Hippocampal formation (tissue), 2 donors: ENCODE data around the gene KXD1.

Source experiments
- DNase-seq, 2 donors: peaks; one replicate each; lab custom pipeline; 2025; lab: John Stamatoyannopoulos, UW

KXD1 gene

DNA sequence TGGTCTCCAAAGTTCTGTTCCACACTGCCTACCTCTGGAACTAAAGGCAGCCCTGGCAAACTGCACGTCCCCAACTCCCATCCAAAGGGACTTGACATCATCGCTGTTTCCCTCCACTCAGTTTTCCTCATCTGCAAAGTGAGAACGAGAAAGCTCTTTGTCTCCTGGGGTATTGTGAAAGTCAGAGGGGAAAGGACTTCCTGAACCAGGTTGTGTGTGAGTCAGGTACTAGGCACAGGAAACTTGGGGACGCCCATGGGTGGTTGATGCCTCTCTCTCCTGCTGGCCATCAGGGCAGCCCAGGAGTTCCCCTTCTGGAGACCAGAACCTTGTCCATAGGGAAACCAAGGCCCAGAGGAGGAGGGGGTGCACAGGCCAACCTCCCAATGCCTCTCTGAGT is 44.2 kb downstream of the KXD1 start:
- DNase-seq: no peak

DNA sequence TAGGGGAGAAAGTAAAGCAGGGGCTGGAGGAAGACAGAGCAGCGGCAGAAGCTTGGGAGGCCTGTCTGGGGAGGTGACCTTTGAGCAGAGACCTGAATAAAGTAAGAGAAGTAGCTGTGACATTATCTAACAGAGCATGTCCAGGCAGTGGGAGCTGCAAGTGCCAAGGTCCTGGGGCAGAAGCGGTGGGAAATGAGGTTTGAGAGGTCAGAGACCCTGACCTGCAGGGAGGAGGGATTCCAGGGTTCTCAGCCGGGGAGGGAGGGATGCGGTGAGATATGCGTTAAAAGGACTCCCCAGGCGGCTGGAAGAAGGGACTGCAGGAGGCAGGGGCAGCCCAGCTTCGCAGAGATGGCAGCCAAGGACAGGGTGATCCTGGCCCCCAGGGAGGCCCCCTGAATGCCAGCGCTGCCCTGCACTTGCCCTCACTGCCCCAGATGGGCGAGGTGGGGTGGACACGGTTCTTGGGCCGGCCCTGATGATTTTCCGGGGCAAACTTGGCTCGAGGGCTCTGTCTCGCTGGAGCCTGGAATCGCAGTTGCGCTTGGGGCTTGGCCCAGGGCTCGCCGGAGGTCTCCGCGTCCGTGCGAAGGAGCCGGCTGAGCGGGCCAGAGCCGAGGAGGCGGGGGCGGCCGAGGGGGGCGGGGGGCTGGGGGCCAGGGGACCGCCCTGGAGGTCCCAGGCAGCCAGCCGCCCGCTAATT is 45.7 kb downstream of the KXD1 start:
- no peak for DNase-seq

DNA sequence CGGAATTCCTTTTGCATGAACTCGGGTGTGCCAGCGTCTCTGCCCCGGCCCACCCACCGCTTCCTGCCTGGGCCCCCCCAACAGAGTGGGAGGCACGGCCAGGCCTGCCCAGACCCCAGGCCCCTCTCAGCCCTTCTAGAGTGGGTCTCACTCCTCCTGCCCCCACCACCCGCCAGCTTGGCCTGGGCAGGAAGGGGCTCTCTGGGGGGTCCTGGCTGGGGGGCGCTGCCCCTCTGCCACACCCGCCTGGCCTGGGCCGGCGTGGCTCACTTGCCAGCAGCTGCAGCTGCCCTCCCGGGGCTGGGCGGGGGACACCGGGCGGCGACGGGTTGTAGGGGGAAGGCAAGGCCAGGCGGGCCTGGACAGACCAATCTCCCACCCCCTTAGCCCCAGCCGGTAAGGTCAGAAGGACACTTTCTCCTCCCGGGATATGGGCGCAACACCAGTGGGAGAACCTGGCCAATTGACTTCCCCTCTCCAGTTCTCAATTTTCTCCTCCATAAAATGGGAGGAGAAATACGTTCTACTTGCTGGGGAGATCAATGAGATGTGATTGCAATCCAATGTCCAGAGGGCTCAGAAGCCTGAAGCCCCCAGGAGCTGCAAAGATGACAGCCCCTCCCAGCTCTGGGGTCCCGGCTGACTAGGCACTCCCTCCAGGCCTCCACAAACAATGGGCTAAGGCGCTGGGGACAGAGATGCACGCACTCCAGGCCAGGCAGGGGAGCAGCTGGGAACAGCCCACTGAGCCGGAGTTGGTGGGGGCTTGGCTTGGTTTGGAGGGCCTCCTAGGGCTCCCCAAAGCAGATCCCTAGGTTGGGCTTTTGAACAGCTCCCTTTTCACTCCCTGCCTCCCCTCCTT is 46.5 kb downstream of the KXD1 start:
- DNase-seq: no peak

DNA sequence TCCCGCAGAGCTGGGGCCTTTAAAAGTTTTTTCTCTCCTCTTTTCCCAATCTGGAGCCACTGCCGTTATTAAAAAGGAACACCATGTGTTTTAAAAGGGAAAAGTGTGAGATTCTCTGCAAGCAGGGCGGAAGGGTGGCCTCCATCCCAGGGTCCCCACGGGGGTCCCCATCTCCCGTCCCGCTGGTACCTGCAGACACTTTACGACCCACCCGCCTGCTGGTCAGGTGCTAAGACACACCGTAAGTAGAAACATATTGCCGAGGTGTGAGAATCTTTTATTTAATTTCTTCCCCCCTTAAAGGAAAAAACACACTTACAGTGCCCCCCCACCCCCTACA is 47.1 kb downstream of the KXD1 start:
- no peak for DNase-seq

DNA sequence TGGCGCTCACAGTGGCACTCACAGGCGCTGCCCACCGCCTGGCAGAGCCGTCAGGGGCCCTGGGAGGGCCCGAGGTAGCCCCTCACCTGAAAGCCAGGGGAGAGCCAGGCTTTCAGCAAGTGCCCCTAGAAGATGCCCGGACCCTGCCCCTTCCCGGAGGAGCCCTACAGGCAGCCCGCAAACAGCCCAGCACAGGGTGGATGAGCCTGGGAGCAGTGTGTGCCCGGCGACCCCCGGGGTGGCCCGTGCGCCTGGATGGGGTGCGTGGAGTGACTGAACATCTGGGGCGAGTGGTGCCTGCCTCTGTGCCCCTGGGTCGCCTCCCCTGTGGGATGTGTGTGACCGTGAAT is 47.5 kb downstream of the KXD1 start:
- no peak for DNase-seq

DNA sequence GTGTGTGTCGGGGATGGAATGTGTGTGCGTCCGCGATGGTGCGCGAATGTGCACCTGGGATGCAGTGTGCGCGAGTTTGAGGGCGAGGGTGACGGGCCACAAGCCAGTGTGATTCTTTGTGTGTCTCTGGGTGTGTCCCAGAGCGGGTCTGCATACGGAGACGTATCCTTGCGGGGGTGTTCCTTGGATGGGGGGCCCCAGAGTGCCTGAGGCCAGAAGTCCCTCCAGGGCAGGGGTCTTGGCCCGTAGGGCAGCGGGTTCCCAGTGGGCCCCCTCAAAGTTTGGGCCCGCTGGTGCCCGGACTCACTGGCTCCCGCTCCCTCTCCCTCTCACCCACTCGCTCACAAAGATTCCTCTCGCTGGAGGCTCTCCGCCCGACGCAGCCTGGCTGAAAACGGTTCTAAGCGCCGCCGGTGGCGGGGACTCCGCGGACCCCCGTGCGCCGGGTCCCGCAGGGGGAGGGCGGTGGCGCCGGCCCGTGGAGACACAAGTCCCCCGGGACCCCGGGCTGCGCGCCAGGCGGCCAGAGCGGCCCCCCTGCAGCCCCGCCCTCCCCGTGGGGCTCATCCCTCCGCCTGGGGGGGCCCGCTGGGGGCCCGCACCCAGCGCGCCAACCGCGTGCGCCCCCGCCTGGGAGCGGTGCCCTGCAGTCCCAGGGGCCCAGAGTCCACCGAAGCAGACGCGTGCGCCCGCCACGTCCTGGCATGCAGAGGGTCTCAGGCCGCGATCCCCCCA is 48.0 kb downstream of the KXD1 start:
- no peak for DNase-seq

DNA sequence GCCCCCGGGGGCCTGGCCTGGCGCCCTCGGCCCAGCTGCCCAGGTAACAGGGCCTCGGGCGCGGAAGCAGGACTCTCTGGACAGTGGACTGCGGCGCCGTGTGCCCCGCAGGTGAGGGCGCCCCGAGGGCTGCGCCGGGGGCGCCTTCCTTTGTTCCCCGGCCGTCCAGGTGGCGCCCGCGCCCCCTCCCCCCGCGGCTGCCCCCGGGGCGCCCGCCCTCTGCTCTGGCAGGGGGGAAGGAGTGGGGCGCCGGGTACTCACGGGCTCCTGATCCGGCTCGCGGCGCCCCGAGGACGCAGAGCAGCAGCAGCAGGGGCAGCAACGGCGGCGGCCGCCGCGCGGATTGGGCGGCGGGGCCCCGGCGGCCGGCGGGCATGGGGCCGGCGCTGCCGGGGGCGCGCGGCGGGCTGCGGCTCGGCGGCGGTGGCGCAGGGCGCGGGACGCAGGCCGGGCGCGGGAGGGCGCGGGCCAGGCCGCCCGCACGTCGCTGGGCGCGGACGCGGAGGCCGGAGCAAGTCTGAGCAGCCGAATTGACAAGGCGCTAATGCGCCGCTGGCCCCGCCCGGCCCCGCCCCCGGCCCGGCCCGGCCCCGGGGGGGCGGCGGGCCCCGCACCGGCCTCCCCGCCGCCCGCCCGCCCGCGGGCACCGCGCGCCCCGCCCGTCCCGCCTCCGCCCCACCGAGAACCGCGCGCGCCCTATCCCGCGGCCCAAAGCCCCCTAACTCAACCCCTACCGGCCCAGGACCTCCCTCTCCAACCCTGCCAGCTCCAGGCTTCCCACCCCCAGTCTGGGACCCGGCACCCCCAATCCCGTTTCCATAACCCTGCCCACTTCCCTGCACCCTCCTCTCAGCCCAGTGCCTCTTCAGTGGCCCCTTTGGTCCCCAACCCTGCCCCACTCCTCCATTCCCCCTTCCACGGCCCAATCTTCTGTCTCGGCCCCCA is 48.9 kb downstream of the KXD1 start, which contains the start of gene CRLF1:
TSS of gene CRLF1 (minus strand) at position 519 of the 945 bp plus-strand sequence. CDS start at position 376, 143 bp downstream.
- DNase-seq: no peak

DNA sequence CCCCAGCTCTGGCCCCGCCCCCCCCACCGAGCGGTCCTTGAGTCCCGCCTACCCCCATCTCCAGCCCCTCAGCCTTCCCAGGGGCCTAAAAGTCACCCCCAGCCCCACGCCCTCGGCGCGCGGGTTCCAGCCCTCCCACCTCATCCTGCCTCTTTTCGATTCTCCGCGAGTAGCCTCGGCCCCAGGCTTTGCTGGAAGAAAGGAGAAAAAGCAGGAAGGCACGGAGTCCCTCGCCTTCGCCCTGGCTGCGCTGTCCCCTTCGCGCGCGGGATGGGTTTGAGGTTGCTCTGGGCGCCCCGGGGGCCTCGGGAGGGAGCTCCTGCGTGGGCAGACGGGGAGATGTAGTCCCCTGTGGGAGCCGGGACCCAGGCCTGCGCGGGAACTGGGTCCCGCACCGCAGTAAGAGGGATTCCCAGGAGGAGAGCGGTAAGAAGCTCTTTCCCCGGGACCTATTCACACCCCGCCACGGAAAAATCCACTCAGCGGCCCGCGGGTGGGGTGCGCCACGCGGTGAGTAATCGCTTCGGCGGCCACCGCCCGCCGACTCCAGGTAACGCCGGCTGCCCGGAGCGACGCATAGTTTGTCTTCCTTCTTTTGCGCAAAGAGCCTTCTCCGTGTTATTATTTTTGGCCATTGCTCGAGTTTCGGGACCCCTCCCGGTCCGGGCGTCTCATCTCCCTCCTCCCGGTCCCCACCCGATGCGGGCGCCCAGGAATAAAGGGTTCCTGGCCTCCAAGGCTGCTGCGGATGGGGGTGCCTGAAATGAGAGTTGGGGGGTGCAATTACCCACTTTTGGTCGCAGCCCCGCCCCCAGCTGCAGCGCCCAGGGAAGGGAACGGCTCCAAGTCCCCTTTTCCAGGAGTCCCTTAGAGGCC is 49.8 kb downstream of the KXD1 start:
- DNase-seq: no peak

DNA sequence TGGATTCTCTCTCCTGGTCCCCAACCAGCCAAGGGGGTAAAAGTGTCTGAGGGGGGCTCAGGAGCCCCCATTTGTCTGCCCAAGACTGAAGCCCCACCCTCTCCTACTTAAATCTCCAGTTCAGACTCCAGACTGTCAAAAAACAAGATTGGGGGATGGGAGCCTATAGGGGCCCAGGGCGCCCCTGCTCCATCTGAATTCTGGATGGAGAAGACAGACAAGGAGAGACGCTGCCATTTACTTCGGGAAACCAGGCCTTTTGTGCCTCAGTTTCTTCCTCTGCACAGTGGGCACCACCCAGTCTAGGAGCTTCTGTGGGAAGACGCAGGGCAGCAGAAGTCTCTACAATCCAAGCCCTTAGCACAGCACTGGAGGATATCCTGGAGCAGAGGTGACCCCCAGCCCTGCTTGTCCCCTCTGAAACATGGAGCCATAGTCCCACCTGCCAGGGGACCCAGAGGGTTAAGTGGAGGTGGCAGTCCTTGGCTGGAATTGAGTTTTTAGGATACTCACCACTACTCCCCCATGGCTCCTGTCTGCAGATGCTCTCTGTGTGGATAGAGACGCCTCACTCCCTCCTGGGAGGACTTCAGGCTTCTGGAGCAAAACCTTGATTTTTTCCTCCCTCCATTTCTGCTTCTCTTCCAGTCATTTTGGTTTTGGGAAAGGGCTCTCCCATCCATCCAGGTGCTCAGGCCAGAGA is 50.6 kb downstream of the KXD1 start:
- no peak for DNase-seq

DNA sequence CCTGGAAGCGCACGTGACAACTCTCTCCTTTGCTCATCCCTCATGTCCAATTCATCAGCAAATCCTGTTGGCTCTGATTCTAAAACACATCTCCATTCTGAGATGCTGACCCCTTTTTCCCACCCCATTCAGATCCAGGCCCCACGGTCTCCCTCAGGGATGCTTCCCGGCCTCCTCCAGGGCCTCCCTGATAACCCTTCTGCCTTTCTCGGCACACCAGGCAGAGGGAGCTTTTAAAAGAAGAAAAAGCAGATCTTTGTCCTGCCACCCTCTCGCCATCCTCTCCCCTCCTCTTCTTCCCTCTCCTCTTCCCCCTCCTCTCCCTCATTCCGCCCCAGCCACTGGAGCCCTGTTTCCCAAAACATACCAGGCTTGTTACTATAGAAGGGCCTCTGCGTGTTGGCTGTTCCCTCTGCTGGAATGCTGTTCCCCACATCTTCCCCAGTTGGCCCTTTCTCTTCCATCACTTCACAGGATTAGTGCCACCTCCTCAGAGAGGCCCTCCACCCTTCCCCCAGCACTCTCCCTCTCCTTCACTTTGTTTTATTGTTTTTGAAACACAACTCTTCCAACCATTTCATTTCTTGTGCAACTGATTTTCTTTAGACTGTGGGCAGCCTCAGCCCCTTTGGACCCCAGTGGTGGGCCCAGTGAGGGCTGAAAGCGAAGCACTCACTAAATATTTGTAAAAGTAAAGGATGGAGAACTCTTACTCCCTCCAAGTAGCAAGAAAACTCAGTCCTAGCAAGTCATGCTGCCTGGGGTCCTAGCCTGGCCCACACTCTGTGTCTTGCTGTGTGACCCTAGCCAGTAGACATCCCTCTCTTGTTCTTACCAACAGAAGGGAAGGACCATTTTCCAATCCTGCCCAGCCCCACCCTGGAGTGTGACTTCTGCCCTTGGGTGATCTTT is 51.4 kb downstream of the KXD1 start:
- DNase-seq: no peak

DNA sequence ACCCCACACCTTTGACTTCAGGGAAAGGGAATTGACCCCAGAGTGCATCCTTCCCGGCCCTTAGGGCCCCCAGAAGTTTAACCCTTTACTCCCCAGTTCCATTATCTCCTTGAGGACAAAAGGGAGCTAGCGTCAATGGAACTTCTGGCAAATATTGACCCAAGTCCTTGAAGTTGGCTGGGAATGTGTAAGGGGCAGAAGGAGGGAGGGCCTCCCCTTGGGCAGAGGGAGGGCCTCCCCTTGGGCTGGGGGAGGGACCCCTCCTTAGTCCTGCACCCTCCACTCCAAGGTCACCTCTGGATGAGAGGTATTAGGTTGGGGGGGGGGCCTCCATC is 52.0 kb downstream of the KXD1 start:
- no peak for DNase-seq

DNA sequence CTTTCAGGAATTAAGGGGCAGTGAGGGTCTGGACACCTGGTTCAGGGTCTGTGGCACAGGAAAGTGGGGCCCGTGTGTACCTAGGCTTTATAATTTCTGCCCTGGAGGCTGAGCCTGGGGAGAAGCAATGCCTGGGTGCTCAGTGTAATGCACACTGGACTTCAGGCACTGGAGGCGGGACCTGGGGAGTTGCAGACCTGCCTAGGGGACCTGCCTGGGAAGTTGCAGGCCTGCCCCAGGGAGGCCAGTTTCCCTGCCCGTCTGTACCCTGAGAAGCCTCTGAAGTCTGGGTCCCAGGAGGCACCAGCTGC is 52.5 kb downstream of the KXD1 start:
- no peak for DNase-seq

DNA sequence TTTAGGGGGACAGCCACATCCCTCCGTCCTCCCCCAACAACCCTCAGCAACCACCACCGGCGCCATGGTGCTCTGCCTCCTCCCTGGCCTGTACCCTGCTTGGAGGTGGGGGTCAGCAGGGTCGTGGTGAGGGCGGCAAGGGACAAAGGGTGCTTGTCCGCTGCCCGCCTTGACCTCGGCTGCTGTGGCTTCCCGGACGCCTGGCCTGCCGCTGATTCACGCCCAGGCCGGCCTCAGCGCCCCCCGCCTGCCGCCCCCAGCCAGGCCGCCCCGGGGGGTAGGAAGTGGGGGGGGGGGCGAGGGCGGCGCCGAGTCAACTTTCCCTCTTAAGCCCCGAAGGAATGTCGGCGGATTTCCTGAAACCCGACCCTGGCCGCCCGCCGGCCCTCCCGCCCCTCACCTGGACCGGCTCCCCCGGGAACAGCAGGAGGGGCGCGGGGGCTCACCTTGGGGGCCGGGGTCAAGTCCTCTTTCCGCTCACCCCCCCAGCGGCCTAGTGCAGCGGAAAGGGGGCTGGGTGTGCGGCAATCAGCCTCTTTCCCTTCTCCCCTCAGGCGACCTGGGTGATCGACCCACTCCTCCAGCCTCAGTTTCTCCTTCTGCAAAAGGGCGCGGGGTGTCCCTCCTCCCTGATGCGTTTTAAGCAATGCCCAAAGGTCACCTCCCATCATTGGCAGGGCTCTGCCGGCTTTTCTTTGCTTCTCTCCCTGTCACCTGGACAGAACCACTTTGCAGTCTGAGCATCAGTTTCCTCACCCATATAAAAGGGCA is 53.1 kb downstream of the KXD1 start:
- DNase-seq: no peak

DNA sequence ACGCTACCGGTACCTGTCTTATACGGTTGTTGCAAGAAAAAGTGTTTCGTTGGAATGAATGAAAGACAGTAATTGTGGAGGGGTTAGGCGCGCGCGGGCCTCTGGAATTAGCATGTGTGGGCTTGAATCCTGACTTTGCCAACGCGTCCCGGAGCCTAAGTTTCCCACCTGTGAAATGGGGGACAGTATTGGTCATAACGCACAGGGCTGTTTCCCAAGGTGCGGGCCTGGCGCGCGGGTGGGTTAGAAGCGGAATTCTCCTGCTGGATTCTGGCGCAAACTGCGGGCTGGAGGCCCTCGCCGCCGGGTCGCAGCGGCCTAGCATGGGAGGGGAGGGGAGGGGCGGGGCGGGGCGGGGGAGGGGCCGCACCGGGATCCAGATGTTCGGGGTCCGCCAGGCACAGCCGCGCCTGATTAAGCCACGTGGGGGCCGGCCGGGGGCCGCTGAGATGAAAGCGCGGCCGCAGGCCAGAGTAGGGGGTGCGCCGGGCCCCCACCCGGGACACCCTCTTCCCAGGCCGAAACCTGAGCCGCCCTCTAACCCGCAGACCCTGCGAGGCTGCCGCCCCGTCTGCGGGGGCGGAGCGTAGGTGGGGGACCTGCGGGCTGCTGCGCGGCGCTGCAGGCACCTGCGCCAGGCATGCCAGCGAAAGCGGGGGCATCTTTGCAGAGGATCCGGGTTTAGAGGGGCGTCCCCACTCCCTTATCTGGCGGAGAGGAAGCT is 53.8 kb downstream of the KXD1 start:
- DNase-seq: no peak

DNA sequence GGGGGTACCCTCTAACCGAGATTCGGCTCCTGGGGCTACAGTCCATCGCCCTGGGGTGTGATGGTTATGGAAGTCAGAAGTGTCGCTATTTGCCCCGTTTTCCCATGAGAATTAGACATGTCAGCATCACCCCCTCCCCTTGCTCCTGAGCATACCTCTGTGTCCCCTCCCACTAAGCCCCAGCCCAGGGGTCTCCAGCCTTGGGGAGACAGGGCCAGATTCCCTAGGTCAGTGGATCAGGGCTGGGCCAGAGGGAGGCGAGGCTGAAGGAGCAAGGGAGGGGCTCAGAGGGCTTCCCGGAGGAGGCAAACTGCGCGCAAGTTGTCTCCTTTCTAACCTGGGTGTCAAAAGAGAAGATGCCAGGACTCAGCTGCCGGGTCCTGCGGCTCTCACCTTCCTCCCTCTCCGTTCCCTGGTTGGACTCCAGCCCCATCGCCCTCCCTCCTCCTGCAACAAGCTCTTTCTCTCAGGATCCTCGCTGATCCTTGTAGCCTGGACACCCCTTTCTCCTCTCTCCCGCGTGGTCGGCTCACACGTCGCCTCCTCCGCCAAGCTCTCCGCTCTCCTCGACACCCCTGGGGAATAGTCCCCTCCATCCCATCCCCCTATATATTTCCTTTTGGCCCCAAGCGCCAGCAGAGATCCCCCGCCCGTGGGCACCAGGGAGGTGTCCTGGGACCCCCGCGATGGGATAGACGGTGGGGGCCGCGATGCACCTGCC is 54.5 kb downstream of the KXD1 start:
- no peak for DNase-seq

DNA sequence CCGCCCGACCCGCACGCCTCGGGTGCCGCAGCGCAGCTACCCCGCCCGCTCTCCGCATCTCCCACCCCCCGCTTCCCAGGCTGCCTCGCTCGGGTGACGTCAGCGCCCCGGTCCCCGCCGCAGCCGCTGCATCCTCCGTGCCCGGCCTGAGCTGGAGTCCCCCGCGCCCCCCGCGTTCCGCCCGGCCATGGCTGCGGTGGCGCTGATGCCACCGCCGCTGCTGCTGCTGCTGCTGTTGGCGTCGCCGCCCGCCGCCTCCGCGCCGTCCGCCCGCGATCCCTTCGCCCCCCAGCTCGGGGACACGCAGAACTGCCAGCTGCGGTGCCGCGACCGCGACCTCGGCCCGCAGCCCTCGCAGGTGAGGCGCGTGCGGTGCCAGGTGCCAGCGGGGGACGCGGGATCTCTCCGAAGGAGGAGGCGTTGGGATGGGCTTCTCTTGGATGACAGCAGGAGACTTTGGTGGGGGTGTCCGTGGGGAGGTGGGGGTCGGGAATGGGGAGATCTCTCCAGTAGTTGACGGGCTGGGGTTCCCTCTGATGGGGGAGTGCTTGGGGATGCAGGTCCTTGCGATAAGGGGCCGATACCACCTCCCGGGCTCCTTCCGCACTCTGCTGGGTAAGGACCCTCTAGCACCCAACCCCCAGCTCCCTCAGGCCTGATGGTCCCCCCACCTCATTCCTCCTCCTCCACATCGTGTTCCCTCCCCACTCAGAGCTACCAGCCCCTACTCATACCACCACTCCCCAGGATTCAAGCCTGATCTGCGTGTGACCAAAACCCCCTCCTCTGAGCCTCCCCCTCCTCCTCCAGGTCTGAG is 55.3 kb downstream of the KXD1 start, which contains the start of gene TMEM59L:
TSS of gene TMEM59L (plus strand) at position 99 of the 817 bp plus-strand sequence. CDS start at position 188, 89 bp downstream.
- DNase-seq: peak; percentile 23 to 36
